Measurements from ENCODE around the gene TOMM5.

TOMM5 gene

DNA sequence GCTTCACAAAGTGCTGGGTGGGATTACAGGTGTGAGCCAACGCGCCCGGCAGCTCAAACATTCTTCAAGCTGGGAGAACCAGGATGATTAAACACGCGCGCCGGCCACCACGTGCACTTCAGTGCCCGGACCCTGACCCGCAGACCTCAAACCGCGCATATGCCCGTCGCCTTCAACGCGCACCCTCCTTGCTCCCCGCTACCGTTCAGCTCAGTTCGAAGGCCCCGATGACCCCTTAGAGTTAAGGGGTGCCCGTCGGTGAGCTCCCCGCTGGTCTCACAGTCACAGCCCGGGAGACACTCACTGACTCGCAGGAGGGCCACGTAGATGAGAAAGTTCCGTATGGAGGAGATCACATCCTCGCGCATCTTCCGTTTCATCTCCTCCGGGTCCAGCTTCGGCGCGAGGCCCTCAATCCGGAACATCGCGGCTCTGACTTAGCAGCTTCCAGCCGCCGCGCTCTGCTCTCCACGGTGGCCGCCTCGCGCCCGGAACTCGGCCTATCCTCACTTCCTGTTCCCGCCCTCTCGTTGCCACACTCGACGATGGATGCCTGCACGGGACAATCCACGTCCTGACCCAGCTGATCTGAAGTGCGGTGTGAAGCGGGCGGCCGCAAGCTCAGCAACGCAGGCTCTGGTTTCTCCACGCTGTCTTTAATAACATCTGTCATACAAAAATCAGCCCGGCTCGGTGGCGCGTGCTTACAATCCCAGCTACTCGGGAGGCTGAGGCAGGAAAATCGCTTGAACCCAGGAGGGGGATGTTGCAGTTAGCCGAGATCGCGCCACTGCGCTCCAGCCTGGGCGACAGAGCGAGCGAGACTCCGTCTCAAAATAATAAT, at the start of gene TOMM5:
Gene TOMM5, minus strand, starts transcription at position 490 of the 844 bp plus-strand sequence. Its CDS starts 65 bp downstream, at position 425.
- DNase-seq (ENCODE audit: low spot score): peak; percentile 80

DNA sequence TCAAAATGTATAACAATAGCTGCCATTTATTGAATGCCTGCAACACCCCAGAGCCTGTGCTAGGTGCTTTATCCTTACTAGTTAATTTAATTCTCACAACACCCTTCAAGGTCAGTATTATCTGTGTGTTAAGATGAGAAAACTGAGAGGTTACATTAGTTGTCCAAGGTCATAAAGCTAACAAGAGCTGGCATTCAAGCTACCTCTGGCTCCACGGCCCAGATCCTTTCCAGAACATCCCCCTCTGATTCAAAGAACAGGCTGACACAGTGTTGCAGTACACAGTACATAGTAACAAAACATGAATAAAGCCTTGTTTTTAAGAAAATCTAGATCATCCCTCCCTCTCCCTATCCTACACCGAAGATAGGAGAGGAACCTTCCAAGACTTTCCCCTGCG, 48.9 kb upstream of the TOMM5 start:
- DNase-seq (ENCODE audit: low spot score): no peak

GRCh38 chr9:37640246-37640645, 47.8 kb upstream of the TOMM5 start:
- no peak for DNase-seq (ENCODE audit: low spot score)

- no peak for DNase-seq (ENCODE audit: low spot score)
These were observed 47.4 kb upstream of the TOMM5 start for GRCh38 chr9:37639841-37640240.

DNA sequence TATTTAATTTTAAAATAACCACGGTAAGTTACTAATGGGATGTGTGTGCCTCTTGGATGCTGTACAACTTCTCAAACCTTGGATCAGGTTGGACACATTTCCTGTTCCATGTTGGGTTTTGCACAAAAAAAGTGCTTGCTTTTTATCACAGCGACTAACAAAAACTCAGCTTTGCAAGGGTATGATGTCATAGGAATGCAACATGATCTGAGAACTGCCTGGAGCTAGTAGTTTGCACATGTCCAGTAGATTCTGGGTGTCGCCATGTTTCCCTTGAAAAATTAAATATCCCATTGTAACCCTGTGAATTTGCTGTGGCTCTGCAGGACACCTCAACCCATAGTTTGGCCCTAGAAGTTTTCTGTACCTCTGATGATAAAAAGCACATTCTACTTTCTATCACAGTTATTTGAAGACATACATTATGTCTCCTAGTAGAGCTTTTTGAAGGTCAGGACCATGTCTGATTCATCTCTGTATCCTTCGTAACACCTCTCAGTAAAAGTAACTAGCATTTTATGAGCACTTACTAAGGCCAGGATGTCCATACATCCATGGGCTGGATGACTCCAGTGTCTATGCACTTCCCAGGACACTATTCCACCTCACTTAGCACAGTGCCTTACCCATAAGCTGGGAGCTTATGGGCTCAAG, 46.8 kb upstream of the TOMM5 start:
- no peak for DNase-seq (ENCODE audit: low spot score)

GRCh38 chr9:37636511-37637448, 44.4 kb upstream of the TOMM5 start:
- DNase-seq (ENCODE audit: low spot score): no peak

DNA sequence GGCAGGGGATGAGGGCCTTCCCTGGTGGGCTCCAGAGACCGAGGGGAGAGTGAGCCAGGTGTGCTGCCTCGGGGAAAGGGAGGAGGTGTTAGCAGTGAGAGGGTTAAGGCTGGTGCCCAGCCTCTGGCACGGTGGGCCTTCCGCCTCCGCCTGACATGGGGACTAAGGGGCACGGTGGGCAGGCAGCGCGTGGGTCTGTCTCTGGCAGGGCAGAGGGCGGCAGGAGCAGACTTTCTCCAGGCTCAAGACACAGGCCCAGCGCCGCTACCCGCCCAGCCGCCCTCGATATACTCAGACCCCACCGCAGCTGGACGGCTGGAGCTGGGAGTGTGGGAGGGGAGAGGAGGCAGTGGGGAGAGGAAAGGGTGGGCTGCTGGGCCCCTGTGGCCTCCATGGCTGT, 43.4 kb upstream of the TOMM5 start:
- no peak for DNase-seq (ENCODE audit: low spot score)

- no peak for DNase-seq (ENCODE audit: low spot score)
These were observed 40.1 kb upstream of the TOMM5 start for GRCh38 chr9:37632479-37632878.

DNA sequence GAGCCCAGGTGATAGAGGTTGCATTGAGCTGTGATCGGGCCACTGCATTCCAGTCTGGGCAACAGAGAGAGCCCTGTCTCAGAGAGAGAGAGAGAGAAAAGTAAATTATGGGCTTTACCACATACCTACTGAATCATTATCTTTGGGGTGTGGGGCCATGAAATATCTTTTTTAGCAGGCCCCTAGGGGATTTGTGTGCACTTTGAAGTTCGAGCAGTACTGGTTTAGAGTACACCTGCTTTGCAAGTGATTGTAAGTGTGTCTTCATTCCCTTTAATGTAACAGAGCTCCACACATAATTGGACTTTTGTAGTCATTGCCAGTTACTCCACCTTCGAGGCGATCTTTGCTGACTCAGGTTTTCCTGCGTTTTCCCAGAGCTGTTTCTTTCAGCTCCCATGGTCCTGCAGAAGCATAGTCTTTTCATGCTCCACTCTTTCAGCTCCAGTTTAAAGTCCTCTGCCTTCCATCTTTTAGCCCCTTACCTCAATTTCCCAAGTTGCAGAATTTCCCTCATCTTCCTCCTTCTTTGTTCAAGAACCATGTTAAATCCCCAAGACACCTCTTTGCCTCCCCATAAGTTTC, 34.4 kb upstream of the TOMM5 start:
- DNase-seq (ENCODE audit: low spot score): no peak

DNA sequence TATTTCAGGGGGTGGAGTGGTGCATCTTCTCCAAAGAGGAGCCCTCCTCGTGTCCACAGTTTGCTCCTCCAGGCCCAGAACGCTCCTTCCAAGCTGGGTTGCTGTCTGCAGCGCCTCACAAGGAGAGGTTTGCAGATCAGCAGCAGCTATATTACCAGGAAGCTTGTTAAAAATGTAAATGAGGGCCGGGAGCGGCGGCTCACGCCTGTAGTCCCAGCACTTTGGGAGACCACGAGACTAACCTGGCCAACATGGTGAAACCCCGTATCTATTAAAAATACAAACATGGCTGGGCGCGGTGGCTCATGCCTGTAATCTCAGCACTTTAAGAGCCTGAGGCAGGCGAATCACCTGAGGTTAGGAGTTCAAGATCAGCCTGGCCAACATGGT, 33.4 kb upstream of the TOMM5 start:
- DNase-seq (ENCODE audit: low spot score): no peak

GRCh38 chr9:37625036-37625757, 32.8 kb upstream of the TOMM5 start:
- no peak for DNase-seq (ENCODE audit: low spot score)

DNA sequence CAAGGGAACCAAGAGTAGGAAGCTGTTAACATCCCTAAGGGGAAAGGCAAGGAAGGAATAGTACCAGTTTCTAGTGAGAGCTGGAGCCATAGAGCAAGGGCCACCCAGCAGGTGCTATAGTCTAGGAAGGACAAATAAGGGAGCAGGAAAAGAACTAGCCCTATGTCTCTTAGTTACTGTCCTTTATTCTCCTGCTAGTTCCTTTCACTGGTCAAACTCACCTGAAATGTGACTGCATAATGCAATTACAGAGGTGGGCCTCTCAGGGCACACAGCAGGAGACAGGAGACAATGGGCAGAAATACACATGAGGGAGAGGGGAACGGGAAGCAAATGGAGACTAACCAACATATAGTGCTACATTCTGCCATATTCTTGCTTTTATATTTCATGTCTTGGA, 31.7 kb upstream of the TOMM5 start:
- DNase-seq (ENCODE audit: low spot score): no peak

GRCh38 chr9:37623267-37623666, 30.9 kb upstream of the TOMM5 start:
- no peak for DNase-seq (ENCODE audit: low spot score)

- DNase-seq (ENCODE audit: low spot score): no peak
These were observed 30.1 kb upstream of the TOMM5 start for GRCh38 chr9:37622462-37622861.

GRCh38 chr9:37621273-37622121, 29.1 kb upstream of the TOMM5 start:
- DNase-seq (ENCODE audit: low spot score): no peak

- no peak for DNase-seq (ENCODE audit: low spot score)
These were observed 28.0 kb upstream of the TOMM5 start for GRCh38 chr9:37620396-37620795.

DNA sequence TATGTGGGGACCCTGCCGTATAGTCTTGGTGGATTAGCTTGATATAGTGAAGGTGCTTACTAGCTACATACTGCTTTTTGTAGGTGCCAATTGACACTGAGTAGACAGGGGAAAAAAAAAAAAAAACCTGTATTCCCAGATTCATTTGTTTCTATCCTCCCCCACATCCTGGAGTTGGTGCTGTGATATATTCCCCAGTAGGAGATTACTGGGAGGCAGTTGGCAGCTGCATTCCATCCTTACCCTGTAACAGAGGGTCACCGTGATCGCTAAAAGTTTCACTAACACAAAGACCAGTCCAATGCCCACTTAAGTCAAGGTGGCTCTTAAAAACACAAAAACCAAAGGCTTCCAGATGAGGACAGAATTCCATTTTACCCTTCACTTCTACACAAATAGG, 27.4 kb upstream of the TOMM5 start:
- no peak for DNase-seq (ENCODE audit: low spot score)

DNA sequence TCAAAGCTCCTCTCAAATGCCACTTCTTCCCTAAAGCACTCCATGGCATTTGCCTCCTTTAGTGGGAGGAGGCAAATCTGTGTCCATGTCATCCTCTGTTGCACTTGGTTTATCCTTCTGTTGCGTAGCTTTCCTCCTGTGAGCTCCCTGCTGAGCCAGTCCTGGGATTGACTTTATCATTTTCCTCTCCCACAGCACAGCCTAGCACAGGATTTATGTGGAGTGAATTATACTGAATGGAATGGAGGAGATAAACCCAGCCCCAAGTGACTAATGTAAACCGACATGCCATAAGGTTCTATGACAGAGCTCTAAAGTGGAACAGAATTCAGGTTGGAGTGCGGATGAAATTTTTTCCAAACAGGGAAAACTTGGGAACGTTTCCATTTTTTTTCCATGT, 26.4 kb upstream of the TOMM5 start:
- no peak for DNase-seq (ENCODE audit: low spot score)

GRCh38 chr9:37617832-37618231, 25.4 kb upstream of the TOMM5 start:
- DNase-seq (ENCODE audit: low spot score): no peak

DNA sequence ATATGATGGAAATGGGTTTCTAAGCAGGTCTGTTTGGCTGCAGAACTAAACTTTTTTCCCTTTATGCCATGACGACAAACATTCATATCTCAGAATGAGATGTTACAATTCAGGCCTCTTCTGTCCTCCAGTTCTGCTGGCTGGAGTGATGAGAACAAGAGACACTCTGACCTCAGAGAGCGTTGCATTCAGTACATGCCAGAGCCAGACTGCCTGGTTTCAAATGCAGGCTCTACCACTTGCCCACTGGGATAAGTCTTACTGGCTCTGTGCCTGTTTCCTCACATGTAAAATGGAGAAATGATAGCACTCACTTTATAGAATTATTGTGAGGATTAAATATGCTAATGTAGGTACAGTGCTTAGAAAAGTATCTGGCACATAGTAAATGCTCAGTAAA, 24.8 kb upstream of the TOMM5 start:
- no peak for DNase-seq (ENCODE audit: low spot score)

- no peak for DNase-seq (ENCODE audit: low spot score)
These were observed 19.6 kb upstream of the TOMM5 start for GRCh38 chr9:37611961-37612360.
